ENCODE measurements around the gene UTP14A.

Gene UTP14A

DNA sequence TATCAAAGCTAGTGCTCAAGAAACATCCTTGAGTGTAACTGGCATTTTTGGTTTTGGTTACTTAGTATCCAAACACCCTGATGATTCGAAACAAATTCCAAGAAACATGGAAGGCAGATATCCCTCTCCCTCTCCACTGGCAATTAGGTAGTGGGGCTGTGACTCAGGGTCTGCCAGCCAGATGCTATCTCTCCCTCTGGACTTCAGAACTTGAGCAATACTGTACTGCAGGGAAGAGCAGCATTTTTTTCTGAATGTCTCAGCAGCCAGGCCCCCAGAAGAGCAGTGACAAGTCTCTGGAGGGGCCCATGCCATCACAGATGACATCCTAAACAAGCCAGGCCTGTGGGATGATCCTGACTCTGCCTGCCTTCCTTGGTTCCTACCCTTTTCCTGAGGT is 39.2 kb downstream of the UTP14A start:
- DNase-seq (ENCODE audit: low spot score): no peak

DNA sequence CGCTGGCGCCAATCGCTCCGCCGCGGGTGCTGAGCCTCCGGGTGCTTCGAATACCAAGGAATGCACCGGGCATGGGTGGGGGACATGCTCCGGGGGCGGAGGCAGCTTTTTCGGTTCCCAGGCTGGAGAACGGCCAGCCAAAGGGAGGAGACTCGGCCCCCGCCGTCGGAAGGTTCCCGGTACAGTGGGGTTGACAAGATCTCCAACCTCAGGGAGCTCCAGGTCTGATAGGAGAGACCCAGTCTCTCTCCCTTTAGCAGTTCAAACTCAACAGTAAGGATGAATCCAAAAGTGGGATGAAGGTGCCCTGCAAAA is 47.3 kb downstream of the UTP14A start:
- no peak for DNase-seq (ENCODE audit: low spot score)

DNA sequence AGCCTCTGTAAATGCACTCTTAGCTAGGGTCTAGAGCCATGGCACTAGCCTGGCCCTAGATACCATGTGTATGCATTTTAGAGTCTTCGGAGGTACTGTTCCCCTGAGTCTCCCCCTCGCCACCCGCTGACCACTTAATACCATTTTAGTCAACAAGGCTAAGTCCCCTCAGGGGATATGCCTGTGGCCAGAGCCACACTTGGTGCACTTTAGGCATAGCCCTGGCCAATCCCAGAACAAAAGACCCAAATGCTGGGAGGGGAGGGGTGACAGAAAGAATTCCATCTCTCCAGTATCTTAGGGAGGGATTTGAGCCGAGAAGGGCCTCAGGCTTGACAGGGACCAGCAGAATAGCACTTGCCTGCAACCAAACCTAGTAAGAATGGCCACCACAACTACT is 47.9 kb downstream of the UTP14A start:
- no peak for DNase-seq (ENCODE audit: low spot score)

DNA sequence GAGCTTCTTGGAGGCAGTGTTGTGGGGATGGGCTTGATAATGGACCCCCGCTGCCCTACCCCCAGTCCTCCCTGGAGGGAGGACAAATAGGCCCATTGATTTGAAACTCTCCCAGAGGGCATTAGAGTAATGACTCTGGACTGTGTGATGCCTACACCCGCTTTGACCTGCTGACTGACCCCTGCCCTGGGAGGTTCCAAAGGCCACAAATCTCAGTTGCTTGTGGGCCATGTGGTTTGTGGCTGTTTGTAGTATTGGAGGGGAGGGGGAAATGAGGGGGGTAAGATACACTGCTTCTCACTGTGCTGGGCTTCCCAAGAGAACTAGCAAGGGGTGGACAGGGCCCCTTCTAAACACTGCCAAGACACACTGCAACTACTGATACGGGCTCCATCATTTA is 48.8 kb downstream of the UTP14A start:
- DNase-seq (ENCODE audit: low spot score): no peak

DNA sequence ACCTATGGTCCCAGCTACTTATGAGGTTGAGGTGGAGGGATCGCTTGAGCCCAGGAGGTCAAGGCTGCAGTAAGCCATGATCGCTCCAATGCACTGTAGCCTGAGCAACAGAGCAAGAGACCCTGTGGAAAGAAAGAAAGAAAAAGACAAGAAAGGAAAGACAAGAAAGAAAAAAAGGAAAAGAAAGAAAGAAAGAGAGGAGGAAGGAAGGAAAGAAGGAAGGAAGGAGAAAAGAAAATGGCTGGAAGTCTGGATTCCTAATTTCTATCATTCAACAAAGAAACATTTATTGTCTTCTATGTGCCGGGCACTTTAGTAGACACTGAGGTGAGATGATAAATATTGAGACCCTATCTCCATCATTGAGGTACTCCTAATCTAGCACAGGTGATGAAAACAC is 49.7 kb downstream of the UTP14A start:
- DNase-seq (ENCODE audit: low spot score): no peak

- DNase-seq (ENCODE audit: low spot score): no peak
These were observed 50.2 kb downstream of the UTP14A start for GRCh38 chrX:129956145-129956544.

DNA sequence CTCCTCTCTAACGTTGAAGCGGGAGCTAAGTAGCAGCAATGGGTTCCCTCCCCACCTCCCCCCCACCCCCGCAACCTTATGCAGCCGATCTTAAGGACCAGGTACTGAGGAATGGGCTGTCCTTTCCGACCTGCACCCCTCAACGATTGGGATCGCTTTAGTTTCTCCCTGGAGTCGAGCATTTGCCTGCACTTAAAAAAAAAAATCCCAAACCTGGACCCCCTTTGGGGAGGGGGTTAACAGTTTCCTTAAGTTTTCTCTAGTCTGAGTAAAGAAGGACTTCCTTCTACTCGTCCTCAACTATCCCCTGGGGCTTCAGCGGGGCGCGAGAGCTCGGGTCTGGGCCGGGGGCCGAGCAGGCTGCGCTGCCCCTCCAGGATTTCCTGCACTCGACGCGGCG is 50.8 kb downstream of the UTP14A start:
- DNase-seq (ENCODE audit: low spot score): no peak

GRCh38 chrX:129957241-129958082 is 51.5 kb downstream of the UTP14A start:
- DNase-seq (ENCODE audit: low spot score): peak; percentile 10

GRCh38 chrX:129958083-129958465 is 52.1 kb downstream of the UTP14A start:
- no peak for DNase-seq (ENCODE audit: low spot score)

- no peak for DNase-seq (ENCODE audit: low spot score)
These were observed 53.0 kb downstream of the UTP14A start for GRCh38 chrX:129958814-129959492.

- no peak for DNase-seq (ENCODE audit: low spot score)
These were observed 53.5 kb downstream of the UTP14A start for GRCh38 chrX:129959493-129959832.

DNA sequence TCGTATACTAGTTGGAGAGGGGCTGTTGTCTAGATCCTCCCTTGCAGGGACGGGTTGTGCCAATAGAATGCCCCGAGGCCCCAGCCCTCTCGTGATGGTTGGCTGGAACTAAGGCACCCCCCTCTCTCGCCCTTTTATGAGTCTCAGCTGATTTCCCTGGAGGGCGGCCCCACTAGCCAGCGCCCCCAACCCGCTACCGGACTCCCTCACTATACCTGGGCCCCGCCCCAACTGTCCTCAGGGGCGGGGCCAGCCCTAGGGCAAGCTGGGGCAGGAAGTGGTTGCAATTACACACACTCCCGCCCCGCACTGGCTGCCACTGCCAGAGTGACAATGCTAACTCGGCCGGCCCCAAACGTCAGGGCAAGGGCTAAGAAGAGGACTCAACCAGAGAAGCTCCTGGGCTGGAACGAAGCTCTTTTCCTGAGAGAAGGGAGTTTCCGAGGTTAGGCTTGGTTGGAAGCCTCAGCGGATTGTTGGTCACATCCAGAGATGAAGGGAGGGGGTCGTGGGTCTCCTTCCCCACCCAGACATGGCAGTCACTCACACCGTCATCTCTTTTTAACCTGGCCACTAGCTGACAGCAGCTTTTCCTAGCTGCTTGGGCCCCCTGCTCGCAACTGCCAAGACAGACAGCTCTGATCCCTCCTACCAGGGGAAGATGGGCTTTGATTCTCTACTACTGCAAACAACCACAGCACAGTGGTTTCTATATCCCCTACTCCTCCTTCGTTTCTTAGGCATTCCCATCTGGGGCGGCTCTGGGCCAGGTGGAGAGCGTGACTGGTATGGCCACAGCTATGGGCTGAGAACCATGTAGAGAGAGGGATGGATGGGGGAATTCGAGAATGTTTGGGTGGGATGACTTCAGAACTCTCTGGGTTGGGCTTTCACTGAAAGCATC is 55.5 kb downstream of the UTP14A start:
- DNase-seq (ENCODE audit: low spot score): peak; percentile 11

GRCh38 chrX:129963729-129964128 is 57.8 kb downstream of the UTP14A start:
- no peak for DNase-seq (ENCODE audit: low spot score)

DNA sequence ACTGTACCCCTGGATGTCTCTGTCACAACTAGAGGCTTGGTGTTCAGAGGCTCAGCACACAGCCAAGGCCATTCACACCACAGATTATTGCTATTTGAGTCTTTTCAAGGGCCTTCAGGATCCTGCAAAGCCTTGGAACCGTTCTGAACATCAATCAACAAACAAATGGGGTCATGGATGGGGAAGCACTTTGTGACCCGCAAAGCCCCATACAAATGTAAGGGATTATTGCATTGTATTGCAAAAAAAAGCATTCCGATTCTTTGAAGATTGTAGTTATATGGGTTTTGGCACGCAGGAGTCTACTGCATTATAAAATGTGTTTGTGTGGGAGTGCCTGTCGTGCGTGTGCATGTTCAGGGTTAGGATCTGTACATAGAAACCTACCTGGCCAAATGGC is 59.2 kb downstream of the UTP14A start:
- DNase-seq (ENCODE audit: low spot score): no peak

GRCh38 chrX:129968968-129969367 is 63.0 kb downstream of the UTP14A start:
- DNase-seq (ENCODE audit: low spot score): no peak

- DNase-seq (ENCODE audit: low spot score): no peak
These were observed 70.5 kb downstream of the UTP14A start for GRCh38 chrX:129976441-129976840.

All from hematopoietic multipotent progenitor cell treated with erythropoietin and hydrocortisone succinate and interleukin-3 and kit ligand, for 17 days (in vitro differentiated cells).